Effector CD4-positive, alpha-beta T cell (primary cell): ENCODE measurements around the gene UBE2E2.

Source experiments
- DNase-seq: peaks from one replicate; pipeline ENCODE4 v3.0.0-alpha.2; 2020

Gene UBE2E2

DNA sequence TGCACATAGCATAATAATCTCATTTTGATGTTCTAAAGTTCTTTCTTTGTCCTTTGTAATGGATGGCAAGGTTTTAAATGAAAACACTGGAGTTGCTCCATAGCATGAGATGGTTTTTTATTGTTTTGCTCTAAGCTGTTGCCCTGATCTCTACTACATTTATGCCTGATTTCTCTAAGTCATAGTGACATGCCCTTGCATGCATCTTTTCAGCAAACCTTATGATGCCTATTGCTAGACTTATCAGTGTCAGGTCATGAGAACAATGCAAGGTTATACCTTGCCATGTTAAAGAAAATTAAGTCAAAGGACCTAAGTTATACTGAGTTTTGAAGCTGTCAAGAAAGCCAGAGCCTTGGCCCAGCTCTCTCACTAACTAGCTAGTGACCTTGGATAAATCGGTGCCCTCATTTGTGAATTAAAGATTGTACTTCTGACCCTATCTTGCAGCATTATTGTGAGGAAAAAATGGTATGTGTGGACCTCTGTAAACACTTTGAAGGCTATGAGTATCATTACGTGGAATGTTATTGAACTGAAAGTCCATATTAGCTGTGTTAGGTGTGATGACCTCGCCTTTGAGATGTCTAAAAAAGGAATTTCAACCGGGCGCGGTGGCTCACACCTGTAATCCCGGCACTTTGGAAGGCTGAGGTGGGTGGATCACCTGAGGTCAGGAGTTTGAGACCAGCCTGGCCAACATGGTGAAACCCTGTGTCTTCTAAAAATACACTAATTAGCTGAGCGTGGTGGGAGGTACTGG lies 346.2 kb downstream of the UBE2E2 start:
- DNase-seq = no peak

DNA sequence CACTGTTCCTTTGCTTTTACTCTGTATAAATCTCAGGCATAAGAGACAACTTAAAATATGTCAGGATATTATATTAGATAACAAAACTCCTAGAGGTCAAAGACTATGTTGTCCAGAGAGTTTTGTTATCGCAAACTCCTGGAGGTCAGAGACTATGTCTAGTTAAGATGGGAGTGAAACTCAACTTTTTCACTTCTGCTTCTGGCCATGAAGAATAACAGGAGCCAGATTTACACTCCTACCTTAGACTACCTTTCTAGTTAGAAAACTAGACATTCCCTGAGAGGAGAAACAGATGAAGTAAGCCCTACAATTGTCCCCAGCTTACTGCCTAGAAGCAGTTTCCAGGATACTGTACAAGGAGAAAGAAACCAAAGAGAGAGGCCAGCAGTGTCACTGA lies 347.3 kb downstream of the UBE2E2 start:
- DNase-seq = no peak

DNA sequence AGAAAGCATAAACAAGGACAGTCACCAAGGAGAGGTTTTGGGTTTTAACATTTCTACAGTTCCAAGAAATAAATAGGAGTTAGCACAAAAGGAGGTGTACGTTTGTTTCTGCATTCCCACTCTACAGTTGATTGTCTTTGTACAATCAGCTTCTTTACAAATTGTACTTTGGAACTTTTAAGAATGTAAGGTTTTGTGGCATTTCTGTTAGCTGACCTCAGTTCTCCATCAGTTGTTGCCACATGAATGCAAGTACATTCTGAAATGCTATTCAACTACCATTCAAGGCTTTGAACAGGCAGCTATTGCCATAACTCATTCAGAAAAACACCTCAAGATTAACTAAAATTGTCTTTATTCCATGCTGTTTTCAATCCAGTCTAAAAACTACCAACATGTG lies 349.4 kb downstream of the UBE2E2 start:
- DNase-seq = no peak

DNA sequence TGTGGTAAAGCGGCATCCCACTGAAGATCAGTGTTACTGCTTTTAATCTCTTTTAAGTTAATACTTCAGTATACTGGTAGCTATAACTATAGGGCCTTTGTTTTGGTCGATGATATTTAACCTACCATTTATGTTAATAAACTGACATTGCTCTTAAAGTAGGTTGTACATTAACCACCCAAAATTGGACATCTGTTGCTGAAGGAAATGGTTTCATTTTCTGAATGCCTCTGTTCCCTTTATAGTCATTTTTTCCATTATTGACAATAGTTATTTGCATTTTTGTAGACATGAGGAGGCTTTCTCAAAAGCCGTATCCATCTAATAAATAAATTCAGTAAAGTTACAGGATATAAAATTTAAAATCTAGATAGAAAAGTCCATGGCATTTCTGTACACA lies 350.2 kb downstream of the UBE2E2 start:
- no peak for DNase-seq

DNA sequence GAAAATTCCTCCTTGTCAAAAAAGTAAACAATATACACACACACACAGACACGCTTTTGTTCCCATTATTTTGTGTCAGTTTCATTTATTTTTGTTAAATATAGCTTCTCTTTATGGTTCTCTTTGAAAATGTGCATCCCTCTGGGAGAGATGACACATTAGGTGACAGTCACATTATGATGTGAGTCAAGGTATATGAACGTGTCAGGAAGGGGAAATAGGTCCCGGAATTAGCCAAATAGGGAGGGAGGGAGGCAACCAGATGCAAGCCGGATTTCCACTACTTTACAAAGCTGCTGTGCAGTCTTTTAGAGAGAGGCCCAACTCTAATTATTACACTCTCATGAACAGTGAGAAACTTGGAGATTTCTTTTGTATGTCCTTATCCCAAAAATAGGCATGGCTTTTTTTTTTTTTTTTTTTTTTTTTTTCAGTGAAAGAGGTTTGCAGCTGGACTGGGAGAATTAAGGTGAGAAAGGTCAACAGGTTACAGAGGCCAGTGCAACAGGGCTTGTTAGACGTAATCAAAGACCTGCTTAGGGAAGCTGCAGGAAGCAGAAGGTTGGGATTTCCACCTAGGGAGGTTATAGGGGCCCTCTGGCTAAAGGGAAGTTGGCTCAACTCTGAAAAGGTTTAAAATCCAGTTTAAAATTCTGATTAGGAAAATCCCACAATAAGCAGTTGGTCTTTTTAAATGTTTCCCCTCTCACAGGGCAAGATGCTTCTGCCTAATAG lies 362.1 kb downstream of the UBE2E2 start:
- DNase-seq = no peak

DNA sequence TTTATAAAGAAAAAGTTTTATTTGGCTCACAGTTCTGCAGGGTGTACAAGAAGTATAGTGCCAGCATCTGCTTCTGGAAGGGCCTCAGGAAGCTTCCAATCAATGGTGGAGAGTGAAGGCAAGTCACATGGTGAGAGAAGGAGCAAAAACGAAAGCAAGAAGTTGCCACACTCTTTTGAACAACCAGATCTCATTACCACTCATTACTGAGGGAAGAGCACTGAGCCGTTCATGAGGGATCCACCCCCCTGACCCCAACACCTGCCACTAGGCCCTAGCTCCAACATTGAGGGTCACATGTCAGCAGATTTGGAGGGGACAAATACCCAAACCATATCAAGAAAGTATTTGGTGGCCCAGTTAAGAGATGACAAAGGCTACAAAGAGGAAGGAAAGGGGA lies 363.4 kb downstream of the UBE2E2 start:
- no peak for DNase-seq

DNA sequence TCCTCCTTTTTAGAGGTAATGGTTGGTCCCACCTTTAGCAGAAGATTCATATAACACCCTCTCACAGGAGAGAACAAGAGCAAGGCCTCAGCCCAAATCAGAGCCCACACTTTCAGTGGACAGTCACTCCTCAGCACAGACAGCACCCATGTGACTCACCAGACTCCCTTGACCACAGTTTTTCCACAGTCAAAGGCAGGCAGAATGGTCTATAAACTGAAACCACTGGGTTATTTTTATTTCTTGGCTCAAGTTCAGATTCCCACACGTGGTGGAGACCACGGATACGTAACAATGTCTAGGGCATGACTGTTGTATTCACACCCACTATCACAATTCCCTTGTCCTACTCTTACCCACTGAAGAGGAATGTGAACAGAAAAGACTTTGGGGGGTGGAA lies 364.8 kb downstream of the UBE2E2 start:
- DNase-seq = no peak

DNA sequence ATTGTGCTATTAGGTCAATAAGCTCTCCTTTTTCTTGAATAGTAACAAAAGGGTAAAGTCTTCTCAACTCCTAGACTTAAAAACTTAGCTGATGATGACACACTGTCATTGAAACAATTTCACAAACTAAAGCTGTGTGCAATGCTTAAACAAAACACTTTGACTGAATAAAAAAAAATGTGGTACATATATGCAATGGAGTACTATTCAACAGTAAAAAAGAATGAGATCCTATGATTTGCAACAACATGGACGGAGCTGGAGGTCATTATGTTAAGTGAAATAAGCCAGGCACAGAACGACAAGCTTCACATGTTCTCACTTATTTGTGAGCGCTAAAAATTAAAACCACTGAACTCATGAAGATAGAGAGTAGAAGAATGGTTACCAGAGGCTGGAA lies 370.7 kb downstream of the UBE2E2 start:
- no peak for DNase-seq

DNA sequence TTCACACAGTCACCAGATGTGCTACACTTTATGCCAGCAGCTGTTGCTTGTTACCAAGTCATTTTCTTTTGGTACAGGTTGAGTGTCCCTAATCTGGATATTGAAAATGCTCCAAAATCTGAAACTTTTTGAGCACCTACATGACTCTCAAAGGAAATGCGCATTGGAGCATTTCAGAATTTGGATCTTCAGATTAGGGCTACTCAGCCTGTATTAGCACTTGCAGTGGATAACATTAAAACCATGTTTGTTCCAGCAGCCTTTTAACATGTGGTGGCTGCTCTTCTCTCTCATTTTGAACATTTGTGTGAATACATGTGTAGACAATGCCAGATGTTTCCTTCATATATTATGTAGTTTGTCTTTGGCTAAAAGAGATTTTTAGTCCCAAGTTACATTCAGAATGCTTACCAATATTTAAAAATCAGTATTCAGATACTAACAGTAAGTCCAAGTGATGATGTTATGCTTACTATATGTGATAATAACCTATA lies 371.7 kb downstream of the UBE2E2 start:
- no peak for DNase-seq

DNA sequence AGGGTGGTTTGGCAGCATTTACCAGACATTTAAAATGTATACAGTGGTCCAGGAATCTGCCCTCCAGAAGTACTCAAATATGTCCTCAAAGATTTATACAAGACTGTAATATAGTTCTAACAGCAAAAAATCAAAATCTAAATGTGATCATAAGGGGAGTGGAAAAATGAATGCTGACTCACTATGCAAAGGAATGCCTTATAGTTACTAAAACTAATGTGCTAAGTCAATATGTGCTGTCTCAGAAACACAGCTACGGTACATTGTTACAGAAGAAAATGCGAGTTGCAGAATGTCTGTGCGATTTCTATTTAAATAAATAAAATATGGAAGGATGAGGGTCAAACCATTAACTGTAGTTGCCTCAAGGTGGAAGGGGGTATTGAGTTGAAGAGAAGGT lies 372.6 kb downstream of the UBE2E2 start:
- no peak for DNase-seq

DNA sequence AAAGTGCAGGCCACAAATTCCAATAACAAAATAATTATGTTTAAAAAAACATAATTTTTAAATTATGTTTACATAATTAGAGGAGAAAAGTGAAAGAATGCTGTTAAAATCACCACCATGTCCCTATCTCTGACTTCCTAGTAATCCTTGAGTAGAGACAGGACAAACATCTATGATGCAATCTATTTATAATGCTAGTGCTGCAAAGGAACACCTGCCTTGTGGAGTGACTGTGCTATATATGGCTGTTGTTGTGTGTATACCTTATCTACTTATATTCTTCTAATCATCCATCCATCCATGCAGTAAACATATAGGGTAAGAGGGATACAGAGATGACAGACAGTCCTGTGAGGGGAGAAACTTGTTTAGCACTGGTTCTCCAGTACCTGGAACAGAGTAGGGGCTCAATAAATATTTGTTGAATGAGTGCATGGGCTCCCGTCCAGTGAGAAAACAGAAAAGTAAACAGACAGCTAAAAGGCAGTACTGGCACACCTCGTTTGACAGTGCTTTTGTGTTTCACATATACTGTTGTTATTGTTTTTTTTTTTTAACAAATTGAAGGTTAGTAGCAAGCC lies 373.3 kb downstream of the UBE2E2 start:
- DNase-seq = no peak

DNA sequence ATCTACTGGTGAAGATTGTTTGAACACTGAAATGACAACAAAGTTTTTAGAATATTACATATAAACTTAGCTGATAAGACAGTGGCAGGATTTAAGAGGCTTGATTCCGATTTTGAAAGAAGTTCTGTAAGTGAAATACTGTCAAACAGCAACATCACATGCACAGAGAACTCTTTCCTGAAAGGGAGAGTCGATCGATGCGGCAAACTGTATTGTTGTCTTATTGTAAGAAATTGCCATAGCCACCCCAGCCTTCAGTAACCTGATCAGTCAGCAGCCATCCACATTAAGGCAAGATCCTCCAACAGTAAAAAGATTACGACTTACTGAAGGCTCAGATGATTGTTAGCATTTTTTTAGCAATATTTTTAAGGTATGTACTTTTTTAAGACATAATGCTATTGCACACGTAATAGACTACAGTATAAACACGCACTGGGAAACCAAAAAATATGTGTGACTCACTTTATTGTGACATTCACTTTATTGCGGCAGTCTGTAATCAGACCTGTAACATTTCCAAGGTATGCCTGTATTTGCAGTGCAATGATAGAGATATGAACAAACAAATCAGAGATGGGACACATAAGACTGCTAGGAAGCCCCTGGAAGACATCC lies 377.1 kb downstream of the UBE2E2 start:
- DNase-seq = no peak

DNA sequence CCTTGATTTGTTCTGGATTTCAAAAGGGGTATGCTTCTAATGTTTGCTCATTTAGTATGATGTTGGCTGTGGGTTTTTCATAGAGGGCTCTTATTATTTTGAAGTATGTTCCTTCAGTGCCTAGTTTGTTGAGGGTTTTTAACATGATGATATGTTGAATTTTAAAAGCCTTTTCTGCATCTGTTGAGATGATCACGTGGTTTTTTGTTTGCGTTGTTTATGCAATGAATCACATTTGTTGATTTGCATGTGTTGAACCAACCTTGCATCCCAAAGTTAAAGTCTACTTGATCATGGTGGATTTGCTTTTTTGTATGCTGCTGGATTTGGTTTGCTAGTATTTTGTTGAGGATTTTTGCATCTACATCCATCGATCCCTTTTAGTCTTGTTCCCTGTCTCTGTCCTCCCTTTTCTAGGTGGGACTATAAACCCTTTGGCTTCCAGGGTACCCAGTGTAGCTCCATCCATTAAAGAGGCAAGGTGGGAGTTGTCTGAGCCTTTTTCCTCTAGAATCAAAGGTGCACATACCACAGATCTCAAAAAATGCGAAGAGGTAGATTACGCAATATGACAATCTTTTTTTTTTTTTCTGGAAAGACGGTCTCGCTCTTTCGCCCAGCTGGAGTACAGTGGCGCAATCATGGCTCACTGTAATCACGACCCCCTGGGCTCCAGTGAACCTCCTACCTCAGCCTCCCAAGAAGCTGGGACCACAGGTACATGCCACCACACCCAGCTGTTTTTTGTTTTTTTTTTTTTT lies 381.0 kb downstream of the UBE2E2 start:
- no peak for DNase-seq

DNA sequence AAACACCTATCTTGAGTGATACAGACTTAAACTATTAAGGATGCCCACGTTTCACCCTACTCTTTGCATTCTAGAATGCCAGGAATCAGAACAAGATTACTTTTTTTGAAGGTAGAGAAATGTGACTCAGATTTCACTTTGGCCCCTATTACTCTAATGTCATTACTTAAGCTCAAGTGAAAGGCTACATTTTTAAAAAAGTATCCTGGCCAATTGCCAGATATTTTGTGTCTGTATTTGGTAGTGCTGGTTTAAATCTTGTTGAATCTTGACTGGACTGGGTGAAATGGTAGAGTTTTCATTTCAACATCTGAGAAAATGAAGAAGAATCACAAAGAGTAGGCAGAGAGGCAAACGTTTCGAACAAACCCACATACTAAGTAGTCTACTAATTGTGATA lies 384.4 kb downstream of the UBE2E2 start:
- DNase-seq = no peak

DNA sequence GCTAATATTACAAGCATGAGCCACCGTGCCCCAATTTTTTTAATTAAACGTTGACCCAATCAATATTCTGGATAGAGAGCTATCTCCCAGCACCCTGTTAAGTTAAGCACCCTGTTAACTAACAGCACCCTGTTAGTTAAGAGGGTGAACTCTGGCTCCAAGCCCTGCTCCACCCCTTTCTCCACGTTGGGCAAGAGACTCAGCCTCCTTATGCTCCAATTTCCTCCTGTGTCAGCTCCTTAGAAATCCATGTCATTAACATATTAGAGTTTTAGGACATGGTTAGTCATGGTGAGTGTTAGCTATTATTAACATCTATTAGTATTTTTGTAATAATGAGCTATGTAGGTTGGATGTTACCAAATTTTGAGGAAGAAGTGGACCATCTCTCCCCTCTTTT lies 385.4 kb downstream of the UBE2E2 start:
- no peak for DNase-seq

DNA sequence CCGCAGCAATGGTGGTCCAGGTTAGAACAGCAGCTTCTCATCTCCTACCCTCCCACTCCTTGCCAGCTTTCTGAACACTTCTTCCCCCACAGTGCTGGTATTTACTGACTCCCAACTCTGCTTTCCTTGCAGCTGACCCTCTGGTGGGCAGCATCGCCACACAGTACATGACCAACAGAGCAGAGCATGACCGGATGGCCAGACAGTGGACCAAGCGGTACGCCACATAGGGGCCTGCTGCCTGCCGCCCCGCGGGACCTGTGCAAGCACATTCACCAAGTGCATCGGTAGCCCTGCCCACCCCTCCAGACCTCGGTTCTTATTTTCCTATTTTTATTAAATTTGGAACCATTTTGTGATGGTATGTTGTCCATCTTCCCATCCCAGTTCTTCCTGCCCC lies 386.5 kb downstream of the UBE2E2 start:
- no peak for DNase-seq

DNA sequence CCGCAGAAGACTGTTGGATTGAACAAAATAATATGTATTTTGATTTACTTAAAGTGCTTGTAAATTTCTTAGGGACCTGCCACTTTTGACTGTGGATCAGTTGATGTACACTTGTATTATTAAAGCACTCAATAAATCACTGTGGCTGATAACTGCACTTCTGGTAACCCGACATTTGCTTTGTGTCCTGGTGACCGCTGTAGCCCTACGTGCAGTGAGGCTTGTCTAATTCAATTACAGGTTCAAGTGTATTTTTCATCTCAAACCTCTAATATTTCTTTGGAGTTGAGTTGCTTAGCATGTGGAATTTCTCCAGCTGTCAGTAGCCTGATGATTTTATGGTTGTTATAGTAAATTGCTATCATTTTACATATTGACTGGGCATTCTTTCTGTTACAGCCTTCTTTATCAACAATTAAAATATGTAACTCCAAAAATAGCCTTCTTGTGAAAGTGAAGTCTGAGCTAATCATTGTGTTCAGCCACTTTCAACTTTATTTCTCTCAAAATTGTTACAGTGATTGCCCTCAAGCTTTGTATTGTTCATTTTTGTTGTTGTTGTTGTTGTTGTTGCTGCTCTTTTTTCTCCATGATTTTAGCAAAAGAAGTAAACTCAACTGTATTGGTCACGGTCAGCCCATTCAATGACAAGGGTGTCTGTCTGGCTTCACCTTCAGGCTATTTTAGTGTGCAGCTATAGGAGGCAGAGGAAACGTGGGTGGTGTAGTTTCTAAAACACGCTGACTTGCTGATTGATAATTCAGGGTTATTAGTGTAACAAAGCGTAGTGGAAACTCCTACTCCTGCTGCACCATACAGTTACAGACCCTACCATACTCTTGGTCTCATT lies 387.5 kb downstream of the UBE2E2 start:
- no peak for DNase-seq

DNA sequence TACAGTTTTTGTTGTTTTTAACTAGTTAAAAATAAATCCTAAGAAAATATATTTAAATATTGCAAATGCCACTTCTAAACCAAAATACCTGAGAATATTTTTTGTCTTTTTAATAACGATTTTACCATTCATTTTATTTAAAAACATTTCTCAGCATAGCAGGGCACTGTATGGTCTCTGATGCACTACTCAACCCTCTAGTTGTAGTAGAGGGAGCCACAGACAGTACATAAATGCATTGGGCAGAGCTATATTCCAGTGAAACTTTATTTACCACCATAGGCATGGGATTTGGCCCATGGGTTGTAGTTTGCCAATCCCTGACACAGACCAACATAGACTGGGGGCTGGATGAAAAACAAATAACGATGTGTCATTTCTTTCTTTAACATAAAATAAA lies 388.2 kb downstream of the UBE2E2 start:
- no peak for DNase-seq

DNA sequence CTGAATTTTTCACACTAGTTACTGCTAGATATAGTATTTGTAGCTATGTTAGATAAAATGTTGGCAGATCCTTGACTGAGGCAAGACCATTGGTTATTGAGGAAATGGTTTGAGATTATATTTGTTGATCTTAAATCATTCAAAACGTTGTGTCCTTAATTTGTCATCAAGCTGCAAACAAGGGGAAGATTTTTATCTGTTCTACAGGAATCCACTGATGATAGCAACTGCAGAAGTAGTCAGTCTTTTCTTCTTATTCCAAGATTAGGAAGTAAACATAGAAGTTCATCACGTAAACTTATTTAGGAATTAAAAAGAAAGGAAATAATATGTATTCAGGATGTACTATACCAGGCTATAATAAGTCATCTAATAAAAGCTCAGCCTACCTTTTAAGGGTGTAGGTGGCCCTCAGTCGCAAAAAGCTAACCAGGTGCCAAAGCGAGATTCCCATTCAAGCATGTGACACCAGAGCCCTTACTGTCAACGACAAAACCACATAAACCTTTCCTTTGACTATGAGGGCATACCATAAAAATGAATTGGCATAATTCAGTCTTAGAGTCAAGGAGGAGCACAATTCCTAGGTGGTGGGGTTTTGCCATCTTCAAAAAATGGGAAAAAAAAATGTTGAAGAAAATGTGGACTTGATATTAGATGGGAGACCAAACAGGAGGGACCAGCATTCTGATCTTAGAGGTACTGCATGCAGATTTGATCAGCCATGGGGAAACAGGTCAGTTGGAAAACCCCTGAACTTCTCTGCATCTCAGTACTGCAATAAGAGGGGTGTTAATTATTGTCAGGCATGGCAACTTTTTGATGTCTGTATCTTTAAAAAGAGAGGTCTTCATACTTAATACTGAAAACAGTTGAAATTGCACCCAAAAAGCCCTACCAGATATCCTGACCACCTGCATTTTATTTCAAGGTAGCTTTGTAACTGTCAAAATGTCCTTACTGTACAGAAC lies 390.1 kb downstream of the UBE2E2 start:
- no peak for DNase-seq

DNA sequence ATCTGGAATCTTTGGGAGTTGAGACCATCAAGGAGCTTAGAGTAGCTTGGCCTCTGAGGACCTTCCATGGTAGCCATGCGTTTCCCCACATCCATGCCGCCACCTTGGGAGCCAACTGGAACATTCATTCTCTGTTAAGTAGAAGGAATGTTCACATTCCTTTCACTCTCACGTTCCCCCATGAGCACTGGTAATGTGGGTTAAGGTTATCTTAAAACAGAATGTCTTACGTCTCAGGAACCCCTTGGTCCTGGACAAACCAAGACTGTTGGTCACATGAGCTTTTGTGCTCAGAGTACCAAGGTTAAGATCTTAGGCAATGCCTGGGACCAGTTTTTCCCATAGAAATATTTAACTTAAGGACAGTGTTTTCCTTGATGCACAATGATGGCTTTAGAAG lies 390.9 kb downstream of the UBE2E2 start:
- DNase-seq = no peak
